Fibroblast of skin of left quadriceps (primary cell): ENCODE data around the gene KATNB1.
"Not testable (repeated sequence)": the region's sequence is repeated elsewhere in the genome, so short reads cannot be mapped to it uniquely, and the experiment has no call there.

Experiments used
- DNase-seq, 2 experiments: peaks; one replicate each; pipeline ENCODE4 v3.0.0-alpha.2; 2013; ENCODE audit warnings: low read depth in 2 of 2

KATNB1 gene

DNA sequence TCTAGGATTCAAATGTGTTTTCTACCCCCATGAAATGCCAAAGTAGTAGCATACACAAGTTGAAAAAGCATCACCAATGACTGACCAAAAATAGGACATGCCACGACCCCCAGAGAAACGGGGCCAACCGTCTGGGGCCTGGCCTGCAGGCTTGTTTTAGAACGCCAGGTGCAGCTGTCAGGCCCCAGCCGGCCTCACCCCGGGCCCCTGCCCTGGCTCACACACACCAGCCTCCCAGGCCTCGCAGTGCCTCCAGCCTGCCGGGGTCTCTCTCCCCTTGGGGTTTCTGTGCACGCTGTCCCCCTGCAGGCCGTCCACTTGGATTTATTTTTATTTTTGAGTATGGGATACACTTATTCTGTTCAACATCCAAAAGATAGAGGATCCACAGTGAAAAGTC is 7.9 kb downstream of the KATNB1 start:
- DNase-seq, result no peak

DNA sequence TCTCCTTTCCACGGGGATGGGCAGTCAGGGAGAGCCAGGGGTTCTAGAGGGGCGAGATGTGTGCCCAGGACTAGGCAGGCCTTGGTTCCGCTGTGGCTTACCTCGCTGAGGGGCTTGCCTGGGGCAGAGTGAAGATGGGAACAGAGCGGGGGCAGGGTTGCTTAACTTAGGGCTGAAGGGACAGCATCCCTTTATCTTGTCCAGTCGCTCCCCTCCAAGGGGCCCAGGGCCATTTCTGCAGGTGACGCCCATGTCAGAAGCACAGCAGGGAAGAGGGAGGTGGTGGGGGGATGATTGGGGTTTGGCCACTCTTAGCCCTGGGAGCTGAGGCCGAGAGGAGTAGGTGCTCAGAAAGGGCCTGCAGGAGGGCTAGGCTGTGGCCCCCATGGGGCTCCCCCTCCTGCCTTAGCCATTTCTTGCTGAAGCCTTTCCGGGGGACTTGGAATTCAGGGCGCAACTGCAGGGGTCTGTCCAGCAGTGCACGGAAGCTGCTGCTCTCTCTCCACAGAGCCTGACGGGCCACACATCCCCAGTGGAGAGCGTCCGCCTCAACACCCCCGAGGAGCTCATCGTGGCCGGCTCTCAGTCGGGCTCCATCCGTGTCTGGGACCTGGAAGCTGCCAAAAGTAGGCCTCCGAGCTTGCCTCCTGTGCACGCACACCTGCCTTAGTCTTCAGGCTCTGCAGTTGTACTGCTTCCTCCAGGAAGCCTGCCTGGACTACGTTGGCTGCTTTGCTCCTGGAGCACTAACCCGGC is 8.5 kb downstream of the KATNB1 start:
- DNase-seq, result no peak

DNA sequence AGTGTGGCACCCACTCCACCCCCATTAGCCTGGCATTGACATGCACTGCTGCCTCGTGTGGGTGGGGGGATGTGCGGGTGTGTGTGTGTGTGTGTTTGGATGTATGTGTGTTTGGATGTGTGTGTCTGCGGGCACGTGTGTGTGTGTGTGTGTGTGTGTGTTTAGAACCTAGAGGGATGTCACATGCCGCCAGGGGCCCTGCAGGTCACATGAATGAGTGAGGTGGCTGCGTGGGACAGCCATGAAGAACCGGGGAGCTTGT is 9.0 kb downstream of the KATNB1 start:
- no peak for DNase-seq

DNA sequence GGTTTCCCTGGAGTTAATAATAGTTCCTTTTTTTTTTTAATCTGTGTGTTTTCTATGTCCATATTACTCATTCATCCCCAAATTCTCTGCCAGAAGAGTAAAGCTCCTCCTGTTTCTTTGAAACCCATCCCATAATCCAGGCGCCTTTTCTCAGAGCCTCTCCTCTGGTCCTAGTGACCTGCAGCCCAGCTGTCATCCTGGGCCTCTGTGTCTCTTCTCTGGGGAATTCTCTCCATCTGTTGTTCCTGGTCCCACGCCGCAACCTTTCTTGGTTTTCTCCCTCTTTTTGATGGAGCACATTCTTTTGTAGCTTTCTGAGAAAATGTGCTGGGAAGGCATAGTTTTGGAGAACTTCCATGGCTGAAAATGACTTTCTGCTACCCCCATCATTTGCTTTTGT is 10.2 kb downstream of the KATNB1 start:
- DNase-seq, result no peak

DNA sequence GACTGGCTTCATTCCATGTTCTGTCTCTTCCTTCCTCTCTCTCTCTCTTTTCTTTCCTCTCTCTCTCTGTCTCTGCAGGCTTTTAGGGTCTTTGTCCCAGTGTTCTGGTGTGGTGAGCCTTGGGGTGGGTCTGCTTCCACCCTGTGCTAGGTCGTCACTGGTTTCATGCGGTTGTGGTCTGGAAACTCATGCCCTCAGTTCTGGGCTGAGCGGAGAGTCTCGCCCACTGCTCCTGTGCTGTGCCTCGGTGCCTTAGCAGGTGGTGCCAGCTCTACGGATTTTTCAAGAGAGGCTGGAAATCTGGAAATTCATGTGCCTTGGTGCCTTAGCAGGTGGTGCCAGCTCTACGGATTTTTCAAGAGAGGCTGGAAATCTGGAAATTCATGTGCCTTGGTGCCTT is 10.7 kb downstream of the KATNB1 start:
- DNase-seq, result not testable (repeated sequence)

DNA sequence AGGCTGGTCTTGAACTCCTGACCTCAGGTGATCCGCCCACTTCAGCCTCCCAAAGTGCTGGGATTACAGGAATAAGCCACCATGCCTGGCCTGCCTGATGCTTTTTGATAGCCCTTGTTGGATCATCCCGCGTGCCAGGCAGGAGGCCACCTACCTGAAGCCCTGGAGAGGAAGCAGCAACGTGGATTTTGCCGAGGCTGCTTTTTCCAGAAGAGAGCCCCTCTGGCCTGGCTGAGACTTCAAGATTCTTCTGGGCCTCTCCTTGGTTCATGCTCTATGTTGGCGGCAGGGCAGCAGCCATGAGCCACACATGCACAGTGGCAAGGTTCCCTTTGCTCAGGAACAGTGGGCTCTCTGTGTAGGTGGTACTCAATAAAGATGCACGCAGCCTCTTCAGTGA is 11.5 kb downstream of the KATNB1 start:
- no peak for DNase-seq

DNA sequence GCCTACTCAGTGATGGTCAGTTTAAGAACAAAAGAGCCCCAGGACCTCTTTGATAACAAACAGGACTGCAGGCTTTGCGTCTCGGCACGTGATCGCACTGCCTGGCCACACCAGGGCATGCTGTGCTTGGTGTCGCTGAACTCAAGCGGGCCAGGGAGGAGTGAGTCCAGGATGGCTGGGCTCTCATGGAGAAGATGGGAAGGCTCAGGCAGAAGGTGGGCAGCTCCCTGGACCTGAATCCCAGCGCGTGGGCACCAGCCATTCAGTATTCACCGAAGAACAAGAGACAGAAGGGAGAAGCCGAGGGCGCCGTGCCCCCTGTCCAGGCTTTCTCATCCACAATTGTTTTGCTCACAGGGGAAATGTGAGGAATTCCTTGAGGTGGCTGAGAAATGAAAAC is 11.9 kb downstream of the KATNB1 start:
- DNase-seq, result no peak

DNA sequence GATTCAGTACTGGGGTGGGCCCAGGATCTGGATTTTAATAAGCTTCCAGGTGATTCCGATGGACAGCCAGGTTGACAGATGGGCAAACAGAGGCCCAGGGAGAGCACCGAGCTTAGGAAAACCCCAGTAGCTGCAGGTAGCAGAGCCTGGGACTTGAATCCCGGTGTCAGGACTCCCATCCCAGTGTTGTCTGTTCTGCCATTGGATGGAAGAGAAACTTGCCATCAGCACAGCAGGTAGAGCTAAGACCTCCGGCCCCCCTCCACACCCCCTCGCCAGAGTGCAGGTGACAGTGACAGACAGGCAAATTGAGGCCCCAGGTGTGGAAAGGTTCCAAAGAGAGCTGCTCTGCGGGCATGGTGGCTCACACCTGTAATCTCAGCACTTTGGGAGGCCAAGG is 12.4 kb downstream of the KATNB1 start:
- DNase-seq, result no peak

DNA sequence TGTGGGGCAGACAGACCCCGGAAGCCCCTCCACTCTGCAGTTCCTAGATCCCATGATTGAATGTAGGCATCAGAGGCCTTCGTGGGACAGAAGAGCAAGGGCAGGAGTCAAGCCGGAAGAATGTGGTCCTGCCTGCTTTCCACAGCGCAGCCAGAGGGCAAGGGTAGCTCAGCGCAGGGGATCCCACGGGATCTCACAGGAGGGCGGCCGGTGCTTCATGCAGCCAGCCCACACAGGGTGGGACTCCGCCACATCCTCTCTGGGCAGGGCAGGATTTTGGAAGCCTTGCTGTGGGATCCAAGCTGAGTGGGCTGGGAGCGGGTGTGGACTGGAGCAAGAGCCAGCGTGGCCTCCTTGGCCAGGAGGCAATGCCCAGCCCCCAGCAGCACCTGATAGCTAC is 13.0 kb downstream of the KATNB1 start:
- no peak for DNase-seq

DNA sequence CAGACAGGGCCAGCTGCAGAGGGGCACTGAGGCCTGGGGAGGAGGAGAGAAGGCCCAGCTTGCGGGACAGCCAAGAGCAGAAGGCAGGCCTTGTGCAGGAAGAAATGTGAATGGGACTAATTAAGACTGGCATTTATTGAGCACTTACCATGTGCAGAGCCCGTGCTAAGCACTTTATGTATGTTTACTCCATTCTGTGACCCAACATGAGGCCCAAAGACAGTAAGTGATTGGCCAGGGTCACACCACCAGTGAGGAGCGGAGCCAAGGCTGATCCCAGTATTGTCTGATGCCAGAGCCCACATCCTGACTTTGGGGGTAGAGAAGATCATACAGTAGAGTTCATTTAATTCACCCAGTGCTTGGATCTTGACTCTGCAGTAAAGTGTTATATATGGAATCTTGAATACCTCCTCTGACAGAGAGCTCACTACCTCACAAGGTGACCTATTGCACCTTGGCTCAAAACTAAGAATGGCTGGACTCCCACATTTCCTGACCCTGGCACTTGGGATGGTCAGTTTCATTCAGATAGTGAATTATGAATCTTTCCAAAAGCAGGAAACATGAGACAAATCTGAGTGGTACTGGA is 13.6 kb downstream of the KATNB1 start:
- no peak for DNase-seq

DNA sequence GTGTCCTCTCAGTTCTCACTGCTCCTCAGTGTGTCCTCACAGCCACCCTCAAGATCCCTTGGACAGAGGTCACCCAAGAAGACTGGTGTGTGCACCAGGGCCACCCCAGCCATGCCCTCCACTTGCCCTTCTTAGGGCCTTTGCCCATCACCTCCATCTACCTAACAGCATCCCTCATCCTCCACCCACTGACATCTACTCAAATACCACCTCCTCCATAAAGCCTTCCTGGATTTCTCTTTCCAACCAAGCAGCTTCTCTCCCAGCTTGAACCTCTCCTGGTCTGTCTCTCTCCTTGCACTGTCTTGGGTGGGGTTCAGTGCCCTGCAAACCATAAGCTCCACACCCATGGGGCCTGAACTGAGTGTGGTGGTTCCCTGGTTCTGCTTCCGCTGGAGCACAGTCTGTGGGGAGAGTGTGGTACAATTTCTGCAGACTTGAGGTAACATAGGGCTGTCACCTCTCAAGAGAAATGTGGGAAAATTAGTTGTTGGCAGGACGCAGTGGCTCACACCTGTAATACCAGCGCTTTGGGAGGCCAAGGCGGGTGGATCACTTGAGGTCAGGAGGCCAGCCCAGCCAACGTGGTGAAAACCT is 14.4 kb downstream of the KATNB1 start:
- DNase-seq, result no peak

DNA sequence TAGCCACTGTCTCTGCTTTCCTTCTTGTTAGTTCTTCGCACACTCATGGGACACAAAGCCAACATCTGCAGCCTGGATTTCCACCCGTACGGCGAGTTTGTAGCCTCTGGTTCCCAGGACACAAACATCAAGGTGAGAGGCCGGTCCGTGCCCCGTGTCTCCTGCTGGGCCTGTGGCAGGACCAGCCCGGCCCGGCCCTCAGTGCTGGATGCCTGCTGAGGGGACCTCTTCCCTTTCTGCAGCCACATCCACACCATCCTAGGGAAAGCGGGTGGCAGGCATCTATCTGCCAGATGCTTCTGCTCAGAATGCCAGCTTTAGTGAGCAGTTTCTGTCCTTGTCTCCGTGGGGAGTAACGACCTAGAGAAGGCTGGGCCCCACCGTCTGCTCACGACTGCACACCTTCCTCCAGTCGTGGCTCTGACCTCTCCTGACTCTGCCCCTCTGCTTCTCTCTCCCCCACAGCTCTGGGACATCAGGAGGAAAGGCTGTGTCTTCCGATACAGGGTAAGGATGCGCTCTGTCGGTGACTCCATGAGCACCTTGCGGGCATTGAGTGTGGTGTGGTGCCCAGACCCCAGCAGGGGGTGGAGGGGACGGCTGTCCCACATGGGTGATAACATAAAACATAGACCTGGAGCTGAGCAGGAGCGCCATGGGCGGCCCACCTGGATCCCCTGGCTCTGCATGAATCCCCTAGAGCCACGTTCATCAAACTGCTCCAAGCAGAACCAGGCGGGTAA is 15.4 kb downstream of the KATNB1 start:
- no peak for DNase-seq

DNA sequence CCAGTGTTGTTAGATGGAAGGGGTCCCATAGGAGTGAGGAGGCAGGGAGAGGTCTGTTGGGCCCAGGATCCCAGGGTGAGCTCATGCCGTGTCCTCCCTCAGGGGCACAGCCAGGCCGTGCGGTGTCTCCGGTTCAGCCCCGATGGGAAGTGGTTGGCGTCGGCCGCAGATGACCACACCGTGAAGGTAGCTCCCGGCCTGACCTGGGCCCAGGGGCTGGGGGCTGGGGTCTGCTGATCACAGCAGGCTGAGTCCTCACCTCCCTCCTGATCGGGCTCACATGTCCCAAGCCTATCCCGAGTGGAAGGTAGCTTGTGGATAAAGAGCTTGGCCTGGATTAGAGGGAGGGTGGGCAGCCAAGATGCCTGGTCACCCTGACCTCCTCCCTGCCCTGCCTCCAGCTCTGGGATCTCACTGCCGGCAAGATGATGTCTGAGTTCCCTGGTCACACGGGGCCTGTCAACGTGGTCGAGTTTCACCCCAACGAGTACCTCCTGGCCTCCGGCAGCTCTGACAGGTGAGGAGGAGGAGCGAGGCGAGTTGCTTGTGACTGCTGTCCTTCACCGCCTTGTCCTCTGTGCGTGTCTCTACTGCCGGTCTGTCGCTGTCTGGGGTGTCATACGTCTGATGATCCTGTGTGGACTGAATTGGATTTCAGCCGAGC is 16.1 kb downstream of the KATNB1 start:
- no peak for DNase-seq

DNA sequence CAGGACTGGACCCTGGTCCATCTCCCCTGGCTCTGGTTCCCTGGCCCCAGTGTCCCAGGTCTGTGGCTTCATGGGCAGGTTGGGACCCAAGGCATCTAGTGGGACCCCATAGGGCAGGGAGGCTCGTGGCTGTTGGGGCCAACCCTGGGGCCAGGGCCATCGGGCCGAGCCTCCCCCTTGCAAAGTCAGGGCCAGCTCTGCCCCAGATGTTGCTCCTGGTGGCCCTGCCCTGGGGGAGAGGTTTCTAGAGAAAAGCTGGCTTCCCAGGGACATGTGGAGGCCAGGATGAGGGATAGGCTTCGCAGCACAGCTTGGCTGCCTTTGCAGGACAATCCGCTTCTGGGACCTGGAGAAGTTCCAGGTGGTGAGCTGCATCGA is 16.6 kb downstream of the KATNB1 start:
- no peak for DNase-seq

DNA sequence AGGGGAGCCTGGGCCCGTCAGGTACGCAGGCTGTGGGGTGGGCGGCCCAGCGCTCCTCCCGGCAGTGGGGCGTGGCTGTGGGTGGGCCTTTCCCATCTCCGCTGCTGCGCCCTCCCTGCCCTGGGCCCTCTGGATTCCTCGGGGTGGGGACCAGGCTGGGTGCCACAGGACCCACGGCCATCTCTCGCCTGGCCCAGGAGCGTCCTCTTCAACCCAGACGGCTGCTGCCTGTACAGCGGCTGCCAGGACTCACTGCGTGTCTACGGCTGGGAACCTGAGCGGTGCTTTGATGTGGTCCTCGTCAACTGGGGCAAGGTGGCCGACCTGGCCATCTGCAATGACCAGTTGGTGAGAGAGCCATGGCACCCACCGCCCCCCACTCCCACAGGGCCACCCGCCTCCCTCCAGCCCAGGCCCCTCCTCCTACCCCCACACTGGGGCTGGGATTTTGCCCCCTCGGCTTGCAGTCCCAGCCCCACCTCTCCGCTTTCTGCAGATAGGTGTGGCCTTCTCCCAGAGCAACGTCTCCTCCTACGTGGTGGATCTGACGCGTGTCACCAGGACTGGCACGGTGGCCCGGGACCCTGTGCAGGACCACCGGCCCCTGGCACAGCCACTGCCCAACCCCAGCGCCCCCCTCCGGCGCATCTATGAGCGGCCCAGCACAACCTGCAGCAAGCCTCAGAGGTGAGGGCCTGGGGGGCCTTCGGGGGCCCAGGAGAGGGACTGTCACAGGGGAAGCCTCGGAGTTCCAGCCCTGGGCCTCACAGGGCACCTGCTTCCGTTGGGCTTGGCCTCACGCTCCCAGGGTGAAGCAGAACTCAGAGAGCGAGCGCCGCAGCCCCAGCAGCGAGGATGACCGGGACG is 17.2 kb downstream of the KATNB1 start:
- DNase-seq, result no peak

DNA sequence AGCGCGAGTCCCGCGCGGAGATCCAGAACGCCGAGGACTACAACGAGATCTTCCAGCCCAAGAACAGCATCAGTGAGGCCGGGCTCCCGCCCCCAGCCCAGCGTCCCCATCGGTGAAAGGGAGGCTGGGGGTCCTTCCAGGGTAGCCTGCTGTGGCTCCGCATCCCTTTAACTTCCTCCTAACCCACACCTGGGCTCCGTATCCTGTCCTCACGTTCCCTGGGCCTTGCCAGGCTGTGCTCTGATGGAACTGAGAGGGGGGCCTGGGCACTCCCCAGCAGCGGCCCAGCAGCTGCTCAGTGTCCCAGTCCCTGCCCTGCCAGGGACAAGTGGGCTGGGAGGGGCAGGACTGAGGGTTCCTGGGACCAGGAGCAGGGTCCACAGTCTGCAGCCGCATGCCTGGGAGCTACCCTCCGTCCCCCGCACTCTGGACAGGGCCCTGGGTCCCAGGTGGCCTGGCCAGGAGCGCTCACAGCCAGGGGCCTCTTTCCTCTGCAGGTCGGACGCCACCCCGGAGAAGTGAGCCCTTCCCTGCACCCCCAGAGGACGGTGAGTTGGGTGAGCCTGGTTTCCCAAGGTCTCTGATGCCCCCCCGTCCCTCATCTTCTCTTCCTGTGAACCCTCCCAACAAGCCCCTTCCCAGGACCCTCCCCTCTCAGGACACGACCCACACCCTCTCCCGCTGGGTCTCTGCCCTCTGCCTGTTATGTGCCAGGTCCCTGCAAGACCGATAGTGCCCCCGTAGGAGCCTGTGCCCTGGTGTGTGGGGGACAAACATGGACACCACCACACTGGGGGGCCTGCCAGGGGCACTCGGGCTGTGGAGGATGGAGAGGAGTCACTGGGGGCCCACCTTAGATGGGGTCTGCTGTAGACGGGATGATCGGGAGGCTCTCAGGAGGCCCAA is 18.1 kb downstream of the KATNB1 start:
- no peak for DNase-seq

DNA sequence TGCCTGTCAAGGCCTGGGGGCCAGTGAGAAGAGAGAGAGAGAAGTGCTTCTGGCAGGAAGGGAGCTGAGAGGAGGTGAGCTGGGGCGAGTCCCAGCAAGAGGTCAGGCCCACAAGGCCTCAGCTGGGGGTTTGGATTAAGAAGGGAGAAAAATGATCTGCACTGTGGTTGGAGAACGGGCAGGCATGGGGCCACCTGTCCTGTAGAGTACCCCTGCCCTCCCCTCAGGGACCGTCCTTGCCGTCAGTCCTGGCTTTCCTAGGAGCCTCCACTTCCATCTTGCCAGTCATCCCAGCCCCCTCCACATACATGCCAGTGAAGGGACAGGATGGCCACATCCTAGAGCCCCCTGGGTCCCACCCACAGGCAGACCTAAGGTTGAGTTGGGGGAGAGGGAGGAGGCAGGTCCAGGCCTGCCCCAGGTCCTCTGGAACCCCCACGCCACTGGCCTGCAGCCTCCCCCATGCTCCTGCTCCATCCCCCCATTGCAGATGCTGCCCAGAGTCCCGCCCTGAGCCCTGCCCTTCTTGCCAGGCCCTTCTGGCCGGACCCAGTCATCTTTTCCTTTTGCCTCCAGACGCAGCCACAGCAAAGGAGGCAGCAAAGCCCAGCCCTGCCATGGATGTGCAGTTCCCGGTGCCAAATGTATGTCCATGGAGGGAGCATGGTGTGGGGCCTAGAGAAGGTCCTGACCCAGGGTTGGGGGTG is 18.9 kb downstream of the KATNB1 start:
- DNase-seq, result no peak

DNA sequence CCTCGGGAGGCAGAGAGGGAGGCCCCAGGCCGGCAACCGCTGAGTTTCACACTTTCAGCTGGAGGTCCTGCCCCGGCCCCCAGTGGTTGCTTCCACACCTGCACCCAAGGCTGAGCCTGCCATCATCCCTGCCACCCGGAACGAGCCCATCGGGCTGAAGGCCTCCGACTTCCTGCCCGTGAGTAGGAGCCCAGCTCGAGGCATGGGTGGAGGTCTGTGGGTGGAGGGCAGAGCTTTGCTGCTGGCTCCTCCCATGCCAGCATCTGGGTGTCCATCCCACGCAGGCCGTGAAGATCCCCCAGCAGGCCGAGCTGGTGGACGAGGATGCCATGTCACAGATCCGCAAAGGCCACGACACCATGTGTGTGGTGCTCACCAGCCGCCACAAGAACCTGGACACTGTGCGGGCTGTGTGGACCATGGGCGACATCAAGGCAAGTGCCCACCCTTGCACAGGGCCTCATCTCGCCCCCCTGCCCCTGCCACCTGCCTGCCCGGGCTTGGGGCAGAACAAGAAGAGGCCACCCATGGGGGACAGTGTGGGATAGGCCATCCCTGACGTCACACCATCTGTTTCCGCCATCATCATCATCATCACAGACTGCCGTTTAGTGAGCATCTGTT is 19.6 kb downstream of the KATNB1 start:
- DNase-seq, result no peak

DNA sequence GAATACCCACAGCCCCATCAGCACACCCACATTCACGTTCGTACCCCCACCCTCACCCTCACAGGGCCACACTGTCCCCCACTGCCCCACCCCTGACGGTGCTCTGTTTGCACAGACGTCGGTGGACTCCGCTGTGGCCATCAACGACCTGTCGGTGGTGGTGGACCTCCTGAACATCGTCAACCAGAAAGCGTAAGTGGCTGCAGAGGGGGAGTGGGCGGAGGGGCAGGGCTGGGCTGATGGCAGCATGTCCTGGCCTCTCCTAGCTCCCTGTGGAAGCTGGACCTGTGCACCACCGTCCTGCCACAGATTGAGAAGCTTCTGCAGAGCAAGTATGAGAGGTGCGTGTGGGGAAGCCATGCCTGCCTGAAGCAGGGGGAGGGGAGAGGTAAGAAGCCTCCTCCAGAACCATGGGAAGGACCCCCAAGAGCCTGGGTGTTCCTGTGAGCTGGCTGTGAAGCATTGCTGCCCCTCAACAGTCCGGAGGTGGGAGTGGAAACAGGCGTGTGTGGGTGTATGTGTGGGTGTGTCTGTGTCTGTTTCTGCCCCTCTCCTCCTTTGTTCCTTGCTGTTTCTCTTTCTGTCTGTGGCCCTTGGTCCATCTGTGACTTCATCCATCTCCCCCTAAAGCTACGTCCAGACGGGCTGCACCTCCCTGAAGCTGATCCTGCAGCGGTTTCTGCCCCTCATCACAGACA is 20.3 kb downstream of the KATNB1 start:
- no peak for DNase-seq
